ENCODE data around the gene HOATZ.

Gene HOATZ

GRCh38 chr11:111531687-111532364 is 17.2 kb downstream of the HOATZ start:
- Histone ChIP-seq H3K9me3 (ENCODE audit: insufficient read depth, low read length) (no peaks in the 10 kb centered on the region), H3K27ac (ENCODE audit: low read length) (peak overlapping the region; percentile 90), H3K27me3 (ENCODE audit: low read depth, low read length) (no peaks in the 10 kb centered on the region), H3K79me2 (ENCODE audit: low read length) (no peaks in the 10 kb centered on the region), H2AFZ (ENCODE audit: low read depth, low read length) (peak overlapping the region; percentile 74; the same call in 1 of the 2 replicates), H3K4me1 (ENCODE audit: low read length) (peaks cover 41% of the 10 kb centered on the region), H3K4me2 (ENCODE audit: low read length) (peak overlapping the region; percentile 82), H4K20me1 (ENCODE audit: insufficient read depth, low read length) (no peaks in the 10 kb centered on the region), H3K36me3 (replicated peaks; ENCODE audit: low read depth, low read length) (no peaks in the 10 kb centered on the region), H3K4me3 (ENCODE audit: low read length) (peak overlapping the region; percentile 68), H3K9ac (ENCODE audit: low read length) (peak overlapping the region; percentile 72)
- TF ChIP-seq, protein P1, sequence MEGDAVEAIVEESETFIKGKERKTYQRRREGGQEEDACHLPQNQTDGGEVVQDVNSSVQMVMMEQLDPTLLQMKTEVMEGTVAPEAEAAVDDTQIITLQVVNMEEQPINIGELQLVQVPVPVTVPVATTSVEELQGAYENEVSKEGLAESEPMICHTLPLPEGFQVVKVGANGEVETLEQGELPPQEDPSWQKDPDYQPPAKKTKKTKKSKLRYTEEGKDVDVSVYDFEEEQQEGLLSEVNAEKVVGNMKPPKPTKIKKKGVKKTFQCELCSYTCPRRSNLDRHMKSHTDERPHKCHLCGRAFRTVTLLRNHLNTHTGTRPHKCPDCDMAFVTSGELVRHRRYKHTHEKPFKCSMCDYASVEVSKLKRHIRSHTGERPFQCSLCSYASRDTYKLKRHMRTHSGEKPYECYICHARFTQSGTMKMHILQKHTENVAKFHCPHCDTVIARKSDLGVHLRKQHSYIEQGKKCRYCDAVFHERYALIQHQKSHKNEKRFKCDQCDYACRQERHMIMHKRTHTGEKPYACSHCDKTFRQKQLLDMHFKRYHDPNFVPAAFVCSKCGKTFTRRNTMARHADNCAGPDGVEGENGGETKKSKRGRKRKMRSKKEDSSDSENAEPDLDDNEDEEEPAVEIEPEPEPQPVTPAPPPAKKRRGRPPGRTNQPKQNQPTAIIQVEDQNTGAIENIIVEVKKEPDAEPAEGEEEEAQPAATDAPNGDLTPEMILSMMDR (IDR thresholded peaks at IDR 0.05; ENCODE audit: low read depth, low read length) = no peak

DNA sequence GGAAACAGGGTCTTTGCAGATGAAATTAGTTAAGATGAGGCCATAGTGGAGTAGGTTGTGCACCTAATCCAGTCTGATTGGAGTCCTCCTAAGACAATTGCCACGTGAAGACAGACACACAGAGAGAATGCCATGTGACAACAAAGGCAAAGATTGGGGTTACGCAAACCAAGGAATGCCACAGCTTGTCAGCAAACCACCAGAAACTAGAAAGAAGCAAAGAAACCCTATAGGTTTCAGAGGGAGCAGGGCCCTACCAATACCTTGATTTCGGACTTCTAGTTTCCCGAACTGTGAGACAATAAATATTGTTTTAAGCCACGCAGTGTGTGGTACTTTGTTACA is 17.8 kb downstream of the HOATZ start:
- H3K4me1 ChIP-seq (ENCODE audit: low read length) = peaks cover 36% of the 10 kb centered on the region
- H2AFZ ChIP-seq (ENCODE audit: low read depth, low read length) = peak overlapping the region; percentile 48; the same call in 1 of the 2 replicates
- no peaks in the 10 kb centered on the region for H4K20me1 ChIP-seq (ENCODE audit: insufficient read depth, low read length)
- no peaks in the 10 kb centered on the region for H3K27me3 ChIP-seq (ENCODE audit: low read depth, low read length)
- H3K79me2 ChIP-seq (ENCODE audit: low read length) = no peaks in the 10 kb centered on the region
- H3K27ac ChIP-seq (ENCODE audit: low read length) = peak overlapping the region; percentile 90
- H3K9ac ChIP-seq (ENCODE audit: low read length) = peak overlapping the region; percentile 72
- peak overlapping the region; percentile 82 for H3K4me2 ChIP-seq (ENCODE audit: low read length)
- no peaks in the 10 kb centered on the region for H3K9me3 ChIP-seq (ENCODE audit: insufficient read depth, low read length)
- H3K4me3 ChIP-seq (ENCODE audit: low read length) = peak overlapping the region; percentile 68
- TF ChIP-seq, protein P1 (IDR thresholded peaks at IDR 0.05; ENCODE audit: low read depth, low read length) = no peak
- TF ChIP-seq EZH2phosphoT487 (IDR thresholded peaks at IDR 0.05; ENCODE audit: low read depth) = no peak
- no peaks in the 10 kb centered on the region for H3K36me3 ChIP-seq (replicated peaks; ENCODE audit: low read depth, low read length)

- Histone ChIP-seq H3K9ac (ENCODE audit: low read length) (no peak overlapping the region), H3K79me2 (ENCODE audit: low read length) (no peaks in the 10 kb centered on the region), H3K4me3 (ENCODE audit: low read length) (no peak overlapping the region), H2AFZ (ENCODE audit: low read depth, low read length) (no peak overlapping the region), H3K27ac (ENCODE audit: low read length) (no peak overlapping the region), H3K27me3 (ENCODE audit: low read depth, low read length) (no peaks in the 10 kb centered on the region), H3K9me3 (ENCODE audit: insufficient read depth, low read length) (no peaks in the 10 kb centered on the region), H3K4me1 (ENCODE audit: low read length) (peaks cover 26% of the 10 kb centered on the region), H3K36me3 (replicated peaks; ENCODE audit: low read depth, low read length) (no peaks in the 10 kb centered on the region), H4K20me1 (ENCODE audit: insufficient read depth, low read length) (no peaks in the 10 kb centered on the region), H3K4me2 (ENCODE audit: low read length) (no peak overlapping the region)
- no peak for TF ChIP-seq EZH2phosphoT487 (IDR thresholded peaks at IDR 0.05; ENCODE audit: low read depth)
- TF ChIP-seq, protein P1 (IDR thresholded peaks at IDR 0.05; ENCODE audit: low read depth, low read length) = no peak
Measured at GRCh38 chr11:111535281-111535680, 20.7 kb downstream of the HOATZ start.

- no peaks in the 10 kb centered on the region for H3K9me3 ChIP-seq (ENCODE audit: insufficient read depth, low read length)
- H3K4me2 ChIP-seq (ENCODE audit: low read length) = no peak overlapping the region
- H2AFZ ChIP-seq (ENCODE audit: low read depth, low read length) = no peak overlapping the region
- H3K79me2 ChIP-seq (ENCODE audit: low read length) = no peaks in the 10 kb centered on the region
- no peak overlapping the region for H3K4me3 ChIP-seq (ENCODE audit: low read length)
- TF ChIP-seq, protein P1 (IDR thresholded peaks at IDR 0.05; ENCODE audit: low read depth, low read length) = no peak
- no peak for TF ChIP-seq EZH2phosphoT487 (IDR thresholded peaks at IDR 0.05; ENCODE audit: low read depth)
- no peaks in the 10 kb centered on the region for H3K36me3 ChIP-seq (replicated peaks; ENCODE audit: low read depth, low read length)
- no peak overlapping the region for H3K9ac ChIP-seq (ENCODE audit: low read length)
- no peaks in the 10 kb centered on the region for H4K20me1 ChIP-seq (ENCODE audit: insufficient read depth, low read length)
- no peak overlapping the region for H3K27ac ChIP-seq (ENCODE audit: low read length)
- H3K27me3 ChIP-seq (ENCODE audit: low read depth, low read length) = no peaks in the 10 kb centered on the region
- H3K4me1 ChIP-seq (ENCODE audit: low read length) = peaks cover 8% of the 10 kb centered on the region
Measured at GRCh38 chr11:111537336-111537860, 22.8 kb downstream of the HOATZ start.
